Measurements from ENCODE around the gene AGAP1. TPM values are rescaled to one million over a fixed set of nuclear protein-coding genes. Genes with fewer than 3 reads are reported as not detected.

Gene AGAP1
- polyA plus RNA-seq, 1 donor from 2014 or later: 17.4 TPM

DNA sequence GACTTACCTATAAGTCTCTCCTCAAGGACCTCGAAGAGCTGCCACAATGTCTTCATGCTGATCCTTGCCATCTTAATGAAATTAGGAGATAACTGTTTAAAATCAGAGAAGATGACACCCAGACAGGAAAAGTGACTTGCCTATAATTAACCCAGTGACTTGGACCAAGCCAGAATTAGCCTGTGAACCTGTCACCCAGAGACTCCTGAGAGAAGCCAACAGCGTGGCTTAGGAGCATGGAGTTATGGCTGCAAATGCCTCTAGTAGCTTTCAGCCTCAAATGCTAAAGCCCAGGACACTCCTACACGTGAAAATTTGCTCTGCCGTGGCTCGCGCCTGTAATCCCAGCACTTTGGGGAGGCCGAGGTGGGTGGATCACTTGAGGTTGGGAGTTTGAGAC is 570.2 kb downstream of the AGAP1 start:
- Histone ChIP-seq H2AFZ (ENCODE audit: low read depth, low read length) (no peak overlapping the region), H3K79me2 (replicated peaks; ENCODE audit: insufficient read depth, low read length) (no peaks in the 10 kb centered on the region), H4K20me1 (ENCODE audit: insufficient read depth) (no peaks in the 10 kb centered on the region), H3K9ac (ENCODE audit: low read length) (no peak overlapping the region), H3K4me3 (ENCODE audit: low read length) (no peak overlapping the region), H3K27me3 (ENCODE audit: insufficient read depth, low read depth, low read length) (no peaks in the 10 kb centered on the region), H3K36me3 (ENCODE audit: insufficient read depth, low read length) (no peaks in the 10 kb centered on the region), H3F3A (ENCODE audit: insufficient read depth, low read length, poor library complexity, severe bottlenecking) (no peaks in the 10 kb centered on the region), H3K9me2 (ENCODE audit: insufficient read depth, low read length) (no peaks in the 10 kb centered on the region), H3K9me3 (ENCODE audit: low read length) (no peaks in the 10 kb centered on the region), H3K27ac (ENCODE audit: low read length) (no peak overlapping the region), H3K4me2 (ENCODE audit: low read length) (no peak overlapping the region)
- TF ChIP-seq MXI1 (conservative IDR thresholded peaks at IDR 0.05; ENCODE audit: poor library complexity, severe bottlenecking) (no peak), SMC3 (conservative IDR thresholded peaks at IDR 0.05; ENCODE audit: poor library complexity) (no peak), RAD21 (conservative IDR thresholded peaks at IDR 0.05) (no peak), POLR2AphosphoS5 (IDR thresholded peaks at IDR 0.05) (no peak), TAF1 (IDR thresholded peaks at IDR 0.05; ENCODE audit: low read depth) (no peak), EZH2 (IDR thresholded peaks at IDR 0.05; ENCODE audit: borderline replicate concordance, insufficient read depth, low read length, poor library complexity, severe bottlenecking) (no peak), EP300 (conservative IDR thresholded peaks at IDR 0.05; ENCODE audit: poor library complexity, severe bottlenecking) (no peak)

GRCh38 chr2:236065314-236066160 is 571.7 kb downstream of the AGAP1 start:
- Histone ChIP-seq H3K79me2 (replicated peaks; ENCODE audit: insufficient read depth, low read length) (no peaks in the 10 kb centered on the region), H3K9ac (ENCODE audit: low read length) (no peak overlapping the region), H3K4me2 (ENCODE audit: low read length) (no peak overlapping the region), H3K9me2 (ENCODE audit: insufficient read depth, low read length) (no peaks in the 10 kb centered on the region), H2AFZ (ENCODE audit: low read depth, low read length) (no peak overlapping the region), H3K36me3 (ENCODE audit: insufficient read depth, low read length) (no peaks in the 10 kb centered on the region), H3F3A (ENCODE audit: insufficient read depth, low read length, poor library complexity, severe bottlenecking) (no peaks in the 10 kb centered on the region), H3K9me3 (ENCODE audit: low read length) (no peaks in the 10 kb centered on the region), H3K4me3 (ENCODE audit: low read length) (no peak overlapping the region), H4K20me1 (ENCODE audit: insufficient read depth) (no peaks in the 10 kb centered on the region), H3K27me3 (ENCODE audit: insufficient read depth, low read depth, low read length) (no peaks in the 10 kb centered on the region), H3K27ac (ENCODE audit: low read length) (no peak overlapping the region)
- no peak for TF ChIP-seq POLR2AphosphoS5 (IDR thresholded peaks at IDR 0.05)
- no peak for TF ChIP-seq RAD21 (conservative IDR thresholded peaks at IDR 0.05)
- no peak for TF ChIP-seq SMC3 (conservative IDR thresholded peaks at IDR 0.05; ENCODE audit: poor library complexity)
- TF ChIP-seq TAF1 (IDR thresholded peaks at IDR 0.05; ENCODE audit: low read depth): no peak
- TF ChIP-seq EZH2 (IDR thresholded peaks at IDR 0.05; ENCODE audit: borderline replicate concordance, insufficient read depth, low read length, poor library complexity, severe bottlenecking): no peak
- no peak for TF ChIP-seq MXI1 (conservative IDR thresholded peaks at IDR 0.05; ENCODE audit: poor library complexity, severe bottlenecking)
- TF ChIP-seq, protein P1, sequence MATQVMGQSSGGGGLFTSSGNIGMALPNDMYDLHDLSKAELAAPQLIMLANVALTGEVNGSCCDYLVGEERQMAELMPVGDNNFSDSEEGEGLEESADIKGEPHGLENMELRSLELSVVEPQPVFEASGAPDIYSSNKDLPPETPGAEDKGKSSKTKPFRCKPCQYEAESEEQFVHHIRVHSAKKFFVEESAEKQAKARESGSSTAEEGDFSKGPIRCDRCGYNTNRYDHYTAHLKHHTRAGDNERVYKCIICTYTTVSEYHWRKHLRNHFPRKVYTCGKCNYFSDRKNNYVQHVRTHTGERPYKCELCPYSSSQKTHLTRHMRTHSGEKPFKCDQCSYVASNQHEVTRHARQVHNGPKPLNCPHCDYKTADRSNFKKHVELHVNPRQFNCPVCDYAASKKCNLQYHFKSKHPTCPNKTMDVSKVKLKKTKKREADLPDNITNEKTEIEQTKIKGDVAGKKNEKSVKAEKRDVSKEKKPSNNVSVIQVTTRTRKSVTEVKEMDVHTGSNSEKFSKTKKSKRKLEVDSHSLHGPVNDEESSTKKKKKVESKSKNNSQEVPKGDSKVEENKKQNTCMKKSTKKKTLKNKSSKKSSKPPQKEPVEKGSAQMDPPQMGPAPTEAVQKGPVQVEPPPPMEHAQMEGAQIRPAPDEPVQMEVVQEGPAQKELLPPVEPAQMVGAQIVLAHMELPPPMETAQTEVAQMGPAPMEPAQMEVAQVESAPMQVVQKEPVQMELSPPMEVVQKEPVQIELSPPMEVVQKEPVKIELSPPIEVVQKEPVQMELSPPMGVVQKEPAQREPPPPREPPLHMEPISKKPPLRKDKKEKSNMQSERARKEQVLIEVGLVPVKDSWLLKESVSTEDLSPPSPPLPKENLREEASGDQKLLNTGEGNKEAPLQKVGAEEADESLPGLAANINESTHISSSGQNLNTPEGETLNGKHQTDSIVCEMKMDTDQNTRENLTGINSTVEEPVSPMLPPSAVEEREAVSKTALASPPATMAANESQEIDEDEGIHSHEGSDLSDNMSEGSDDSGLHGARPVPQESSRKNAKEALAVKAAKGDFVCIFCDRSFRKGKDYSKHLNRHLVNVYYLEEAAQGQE (IDR thresholded peaks at IDR 0.05; ENCODE audit: borderline replicate concordance): no peak
- no peak for TF ChIP-seq EP300 (conservative IDR thresholded peaks at IDR 0.05; ENCODE audit: poor library complexity, severe bottlenecking)
- TF ChIP-seq, protein P2, sequence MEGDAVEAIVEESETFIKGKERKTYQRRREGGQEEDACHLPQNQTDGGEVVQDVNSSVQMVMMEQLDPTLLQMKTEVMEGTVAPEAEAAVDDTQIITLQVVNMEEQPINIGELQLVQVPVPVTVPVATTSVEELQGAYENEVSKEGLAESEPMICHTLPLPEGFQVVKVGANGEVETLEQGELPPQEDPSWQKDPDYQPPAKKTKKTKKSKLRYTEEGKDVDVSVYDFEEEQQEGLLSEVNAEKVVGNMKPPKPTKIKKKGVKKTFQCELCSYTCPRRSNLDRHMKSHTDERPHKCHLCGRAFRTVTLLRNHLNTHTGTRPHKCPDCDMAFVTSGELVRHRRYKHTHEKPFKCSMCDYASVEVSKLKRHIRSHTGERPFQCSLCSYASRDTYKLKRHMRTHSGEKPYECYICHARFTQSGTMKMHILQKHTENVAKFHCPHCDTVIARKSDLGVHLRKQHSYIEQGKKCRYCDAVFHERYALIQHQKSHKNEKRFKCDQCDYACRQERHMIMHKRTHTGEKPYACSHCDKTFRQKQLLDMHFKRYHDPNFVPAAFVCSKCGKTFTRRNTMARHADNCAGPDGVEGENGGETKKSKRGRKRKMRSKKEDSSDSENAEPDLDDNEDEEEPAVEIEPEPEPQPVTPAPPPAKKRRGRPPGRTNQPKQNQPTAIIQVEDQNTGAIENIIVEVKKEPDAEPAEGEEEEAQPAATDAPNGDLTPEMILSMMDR (IDR thresholded peaks at IDR 0.05; ENCODE audit: poor library complexity, severe bottlenecking): no peak

Data from neural cell (in vitro differentiated cells).